OCI-M2 (cell line): ENCODE measurements around the gene FHIP2A.
"Not testable (repeated sequence)": the region's sequence is repeated elsewhere in the genome, so short reads cannot be mapped to it uniquely, and the experiment has no call there.

Experiments used
- DNase-seq: peaks from one replicate; lab custom pipeline; 2025; ENCODE audit not compliant: unreplicated experiment; lab: John Stamatoyannopoulos, UW

The FHIP2A gene, protein sequence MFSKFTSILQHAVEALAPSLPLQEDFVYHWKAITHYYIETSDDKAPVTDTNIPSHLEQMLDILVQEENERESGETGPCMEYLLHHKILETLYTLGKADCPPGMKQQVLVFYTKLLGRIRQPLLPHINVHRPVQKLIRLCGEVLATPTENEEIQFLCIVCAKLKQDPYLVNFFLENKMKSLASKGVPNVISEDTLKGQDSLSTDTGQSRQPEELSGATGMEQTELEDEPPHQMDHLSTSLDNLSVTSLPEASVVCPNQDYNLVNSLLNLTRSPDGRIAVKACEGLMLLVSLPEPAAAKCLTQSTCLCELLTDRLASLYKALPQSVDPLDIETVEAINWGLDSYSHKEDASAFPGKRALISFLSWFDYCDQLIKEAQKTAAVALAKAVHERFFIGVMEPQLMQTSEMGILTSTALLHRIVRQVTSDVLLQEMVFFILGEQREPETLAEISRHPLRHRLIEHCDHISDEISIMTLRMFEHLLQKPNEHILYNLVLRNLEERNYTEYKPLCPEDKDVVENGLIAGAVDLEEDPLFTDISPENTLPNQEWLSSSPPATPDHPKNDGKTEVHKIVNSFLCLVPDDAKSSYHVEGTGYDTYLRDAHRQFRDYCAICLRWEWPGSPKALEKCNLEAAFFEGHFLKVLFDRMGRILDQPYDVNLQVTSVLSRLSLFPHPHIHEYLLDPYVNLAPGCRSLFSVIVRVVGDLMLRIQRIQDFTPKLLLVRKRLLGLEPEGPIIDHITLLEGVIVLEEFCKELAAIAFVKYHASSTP

DNA sequence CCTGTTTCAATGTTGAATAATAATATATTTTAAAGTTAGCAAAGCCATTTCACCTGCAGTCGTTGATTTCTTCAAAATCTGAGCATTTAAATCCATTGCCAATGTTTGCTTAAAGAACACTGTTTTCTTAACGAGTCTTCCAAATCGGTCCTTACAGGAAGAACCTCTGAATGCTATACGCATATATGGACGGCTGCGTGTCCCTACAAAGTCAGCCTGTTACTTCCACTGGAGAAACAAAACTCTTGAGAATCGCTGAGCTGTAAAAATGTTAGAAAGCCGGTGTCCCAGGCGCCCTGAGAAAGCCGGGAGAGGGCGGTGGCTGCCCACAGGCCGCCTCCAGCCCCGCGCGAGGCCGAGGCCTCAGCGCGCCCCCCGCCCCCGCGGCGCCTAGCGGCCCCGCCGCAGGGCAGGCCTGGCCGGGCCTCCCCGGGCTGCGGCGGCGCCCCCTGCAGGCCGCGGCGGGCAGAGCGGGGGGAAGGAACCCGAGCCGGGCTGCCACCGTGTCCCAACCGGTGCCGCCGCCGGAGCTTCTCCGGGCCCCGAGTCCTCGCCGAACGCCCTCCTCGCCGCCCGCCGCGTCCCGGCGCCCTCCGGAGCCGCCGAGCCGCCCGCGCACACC lies at the start of gene FHIP2A:
Gene FHIP2A (plus strand): TSS at position 488 of the 622 bp plus-strand sequence. CDS start 299 bp downstream, outside the sequence.
- DNase-seq = no peak

DNA sequence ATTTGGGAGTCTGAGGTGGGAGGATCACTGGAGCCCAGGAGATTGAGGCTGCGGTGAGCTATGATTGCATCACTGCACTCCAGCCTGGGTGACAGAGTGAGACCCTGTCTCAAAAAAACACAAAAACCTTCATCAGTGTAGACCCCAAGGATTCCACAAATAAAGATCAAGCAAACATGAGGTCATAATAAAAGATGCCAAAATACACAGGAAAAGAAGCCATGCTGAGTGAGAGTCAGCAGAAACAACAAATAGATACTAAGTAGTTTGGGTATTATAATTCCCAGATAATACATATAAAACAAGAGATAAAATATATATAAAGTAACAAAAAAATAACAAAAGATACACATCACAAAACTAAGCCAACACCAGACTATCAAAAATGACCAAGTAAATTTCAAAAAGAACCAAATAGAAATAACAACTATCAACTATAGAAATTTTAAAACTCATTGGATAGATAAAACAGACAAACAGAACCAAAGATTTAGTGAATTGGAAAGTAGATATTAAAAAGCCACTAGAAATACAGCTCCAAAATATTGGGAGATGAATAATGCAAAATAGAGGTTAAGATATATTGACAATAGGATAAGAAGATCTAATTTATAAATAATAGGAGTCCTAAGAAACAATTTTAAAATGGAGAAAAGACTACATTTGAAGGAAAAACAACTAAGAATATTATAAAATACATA lies 48.9 kb upstream of the FHIP2A start:
- no peak for DNase-seq

DNA sequence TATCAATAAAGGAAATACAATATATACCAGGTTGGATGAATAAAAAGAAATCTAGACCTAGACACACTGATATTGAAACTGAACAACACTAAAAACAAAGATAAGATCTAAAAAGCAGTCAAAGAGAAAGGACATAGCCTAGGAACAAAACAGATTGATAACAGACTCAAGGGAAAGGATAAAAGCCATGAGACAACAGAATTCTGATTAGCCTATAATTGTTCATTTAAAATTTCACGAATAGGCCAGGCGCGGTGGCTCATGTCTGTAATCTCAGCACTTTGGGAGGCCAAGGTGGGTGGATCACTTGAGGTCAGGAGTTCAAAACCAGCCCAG lies 48.4 kb upstream of the FHIP2A start:
- DNase-seq = no peak

DNA sequence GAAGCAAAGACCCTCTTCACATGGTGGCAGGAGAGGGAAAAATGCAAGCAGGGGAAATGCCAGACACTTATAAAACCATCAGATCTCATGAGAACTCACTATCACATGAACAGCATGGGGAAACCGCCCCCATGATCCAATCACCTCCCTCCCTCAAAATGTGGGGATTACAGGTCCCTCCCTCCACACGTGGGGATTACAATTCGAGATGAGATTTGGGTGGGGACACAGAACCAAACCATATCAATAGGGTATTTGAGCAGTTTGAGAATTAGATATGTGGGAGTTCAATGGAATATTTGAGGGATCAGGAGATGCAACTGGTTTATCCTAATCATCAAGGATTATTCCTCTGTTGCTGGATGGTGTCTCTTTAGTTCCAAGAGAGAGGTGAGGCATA lies 46.5 kb upstream of the FHIP2A start:
- not testable (repeated sequence) for DNase-seq

DNA sequence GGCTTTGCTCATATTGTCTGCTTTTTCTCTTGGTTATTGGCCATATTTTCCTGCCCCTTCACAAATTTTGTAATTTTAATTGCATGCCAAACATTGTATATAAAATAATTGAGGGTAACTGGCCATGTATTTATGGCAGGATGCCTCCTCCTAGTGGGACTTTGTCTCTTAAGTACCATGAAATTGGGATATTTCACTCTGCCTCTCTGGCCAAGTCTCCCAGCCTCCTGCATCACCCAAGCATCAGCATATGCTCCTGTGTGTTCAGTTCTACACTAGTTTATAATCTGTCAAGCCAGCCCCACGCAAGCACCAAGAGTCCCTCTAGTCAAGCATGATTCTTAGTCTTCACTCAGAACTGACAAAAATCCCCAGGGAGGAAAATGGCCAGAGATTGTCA lies 44.2 kb upstream of the FHIP2A start:
- no peak for DNase-seq

DNA sequence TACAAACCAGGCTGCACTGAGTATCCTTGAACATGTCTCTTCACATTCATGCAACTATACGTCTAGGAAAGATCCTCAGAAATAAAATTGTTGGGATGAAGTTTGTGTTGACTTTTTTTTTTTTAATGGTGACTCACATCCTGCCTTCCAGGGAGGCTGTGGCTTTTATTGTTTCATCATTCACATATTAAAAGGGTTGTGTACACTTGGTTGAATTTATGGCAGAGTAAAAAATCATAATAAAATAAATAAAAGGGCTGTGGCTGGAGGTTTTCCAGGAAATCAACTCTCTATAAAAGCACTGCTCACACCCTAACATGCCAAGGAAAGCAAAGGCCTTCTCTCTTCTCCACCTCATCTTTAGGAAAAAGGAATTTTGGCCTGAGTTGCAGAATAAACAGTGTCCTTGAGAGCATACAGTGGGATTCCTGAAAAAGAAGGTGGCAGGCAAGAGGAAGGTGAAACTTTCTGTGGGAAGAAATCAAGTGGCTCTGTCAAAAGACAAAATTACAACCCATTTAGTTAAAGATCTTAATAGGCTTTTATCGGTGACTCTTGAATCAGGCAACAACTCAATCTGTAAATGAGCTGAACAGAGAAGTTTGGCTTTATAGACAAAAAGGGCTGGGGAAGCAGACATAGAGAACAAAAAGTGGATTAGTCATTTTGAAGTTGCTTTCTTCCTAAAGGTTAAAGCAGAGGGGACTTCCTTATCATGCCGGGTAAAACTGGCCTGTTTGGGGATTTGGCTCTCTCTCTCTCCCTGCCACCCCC lies 41.6 kb upstream of the FHIP2A start:
- no peak for DNase-seq

DNA sequence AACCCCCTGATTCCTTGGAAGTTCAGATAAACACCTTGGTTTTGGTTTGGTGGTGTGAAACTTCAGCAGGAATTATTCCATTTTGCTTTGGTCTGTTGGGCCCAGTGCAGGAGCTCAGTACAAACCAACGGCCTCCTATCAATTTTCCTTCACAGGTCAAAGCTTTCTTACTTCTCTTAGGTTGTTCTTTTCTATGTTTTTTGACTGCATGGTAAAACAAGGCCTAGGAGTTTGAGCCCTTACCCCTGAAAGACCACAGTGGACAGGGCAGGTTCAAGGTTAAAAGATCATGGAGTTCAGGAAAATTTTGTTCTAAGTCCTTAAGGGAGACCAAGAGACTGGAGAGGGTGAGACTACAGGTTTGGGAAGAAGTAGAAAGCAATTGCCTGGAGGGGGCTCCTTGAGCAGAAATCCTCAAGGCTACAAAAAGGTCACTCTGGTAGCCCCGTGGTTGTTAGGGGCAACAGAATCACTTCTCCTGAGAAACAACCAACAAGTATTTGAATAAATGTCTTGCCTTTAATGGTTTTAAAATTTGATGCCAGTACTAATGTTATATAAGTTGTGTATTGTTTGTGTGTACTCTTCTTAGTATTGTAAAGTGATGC lies 40.9 kb upstream of the FHIP2A start:
- no peak for DNase-seq

DNA sequence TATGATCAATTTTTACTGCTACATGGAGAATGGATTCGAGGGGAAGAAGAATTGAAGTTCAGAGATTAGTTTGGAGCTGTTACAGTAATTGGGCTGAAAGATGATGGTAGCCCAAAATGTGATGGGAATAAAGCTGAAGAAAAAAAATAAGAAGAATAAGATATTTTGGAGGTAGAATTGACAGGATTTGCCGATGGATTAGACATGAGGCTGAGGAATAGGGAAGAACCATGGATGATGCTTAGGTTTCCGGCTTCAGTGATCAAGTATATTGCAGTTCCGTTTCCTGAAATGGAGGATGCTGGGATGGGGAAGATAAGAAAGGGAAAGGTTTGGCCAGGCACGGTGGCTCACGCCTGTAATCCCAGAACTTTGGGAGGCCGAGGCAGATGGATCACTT lies 38.9 kb upstream of the FHIP2A start:
- no peak for DNase-seq

DNA sequence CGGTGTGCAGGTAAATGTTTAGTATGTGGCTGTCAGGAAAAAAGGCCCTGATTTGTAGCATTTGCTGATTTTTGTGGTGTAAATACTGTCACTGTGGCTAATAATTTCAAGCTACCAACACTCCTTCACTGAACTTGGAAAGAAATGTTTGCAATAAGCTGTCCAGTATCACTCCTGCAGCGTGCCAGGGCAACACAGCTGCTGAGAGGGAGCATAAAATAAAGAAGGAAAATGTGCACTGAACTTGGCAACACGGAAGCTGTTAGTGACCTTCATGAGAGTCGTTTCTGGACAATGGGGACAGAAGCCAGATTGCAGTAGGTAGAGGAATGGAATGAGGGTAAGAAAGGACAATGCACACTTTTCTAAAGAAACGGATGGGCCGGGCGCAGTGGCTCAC lies 37.9 kb upstream of the FHIP2A start:
- no peak for DNase-seq

DNA sequence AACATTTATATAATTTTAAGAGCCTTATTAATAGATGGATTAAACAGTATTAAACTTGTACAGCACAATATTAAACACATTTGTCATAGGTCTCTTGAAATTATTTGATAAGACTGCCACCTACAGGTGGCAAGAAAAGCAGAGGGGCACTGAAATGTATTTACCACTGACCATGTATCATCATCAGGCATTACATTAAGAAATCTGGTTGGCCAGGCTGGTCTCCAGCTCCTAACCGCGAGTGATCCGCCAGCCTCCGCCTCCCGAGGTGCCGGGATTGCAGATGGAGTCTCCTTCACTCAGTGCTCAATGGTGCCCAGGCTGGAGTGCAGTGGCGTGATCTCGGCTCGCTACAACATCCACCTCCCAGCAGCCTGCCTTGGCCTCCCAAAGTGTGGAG lies 35.1 kb upstream of the FHIP2A start:
- DNase-seq = not testable (repeated sequence)

DNA sequence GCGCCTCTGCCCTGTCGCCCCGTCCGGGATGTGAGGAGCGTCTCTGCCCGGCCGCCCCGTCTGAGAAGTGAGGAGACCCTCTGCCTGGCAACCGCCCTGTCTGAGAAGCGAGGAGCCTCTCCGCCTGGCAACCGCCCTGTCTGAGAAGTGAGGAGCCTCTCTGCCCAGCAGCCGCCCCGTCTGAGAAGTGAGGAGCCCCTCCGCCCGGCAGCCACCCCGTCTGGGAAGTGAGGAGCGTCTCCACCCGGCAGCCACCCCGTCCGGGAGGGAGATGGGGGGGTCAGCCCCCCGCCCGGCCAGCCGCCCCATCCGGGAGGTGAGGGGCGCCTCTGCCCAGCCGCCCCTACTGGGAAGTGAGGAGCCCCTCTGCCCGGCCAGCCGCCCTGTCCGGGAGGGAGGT lies 34.4 kb upstream of the FHIP2A start:
- DNase-seq = not testable (repeated sequence)

DNA sequence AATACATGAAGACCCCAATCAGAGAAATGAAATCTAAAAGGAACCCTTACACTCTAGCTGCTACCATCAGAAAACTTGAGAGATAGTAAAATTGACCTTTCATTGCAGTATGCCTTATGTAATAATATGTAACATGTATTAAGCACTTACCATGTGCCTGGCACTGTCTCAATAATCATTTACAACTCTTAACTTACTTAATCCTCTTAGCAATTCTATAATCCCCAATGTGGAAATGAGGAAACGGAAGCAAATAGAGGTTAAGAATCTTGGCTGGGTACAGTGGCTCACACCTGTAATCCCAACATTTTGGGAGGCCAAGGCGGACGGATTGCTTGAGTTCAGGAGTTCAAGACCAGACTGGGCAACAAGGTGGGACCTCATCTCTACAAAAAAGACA lies 29.8 kb upstream of the FHIP2A start:
- DNase-seq = no peak

DNA sequence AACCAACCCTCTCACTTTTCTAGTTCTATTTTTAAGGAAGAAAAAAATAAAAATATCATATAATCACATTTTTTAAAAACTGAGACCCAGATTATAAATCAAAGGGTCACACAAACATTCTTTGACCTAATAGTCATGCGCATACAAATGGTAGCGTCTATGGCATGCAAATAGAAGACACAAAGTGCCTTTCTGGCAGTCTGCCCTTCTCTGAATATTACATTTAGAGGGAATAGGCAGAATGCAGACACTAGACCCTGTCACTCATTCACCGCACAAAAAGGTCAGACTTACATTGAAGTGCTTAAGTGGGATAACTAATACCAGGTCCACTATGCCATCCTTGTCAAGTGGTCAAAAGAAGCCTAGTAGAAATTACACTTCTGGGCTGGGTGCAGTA lies 26.5 kb upstream of the FHIP2A start:
- no peak for DNase-seq

DNA sequence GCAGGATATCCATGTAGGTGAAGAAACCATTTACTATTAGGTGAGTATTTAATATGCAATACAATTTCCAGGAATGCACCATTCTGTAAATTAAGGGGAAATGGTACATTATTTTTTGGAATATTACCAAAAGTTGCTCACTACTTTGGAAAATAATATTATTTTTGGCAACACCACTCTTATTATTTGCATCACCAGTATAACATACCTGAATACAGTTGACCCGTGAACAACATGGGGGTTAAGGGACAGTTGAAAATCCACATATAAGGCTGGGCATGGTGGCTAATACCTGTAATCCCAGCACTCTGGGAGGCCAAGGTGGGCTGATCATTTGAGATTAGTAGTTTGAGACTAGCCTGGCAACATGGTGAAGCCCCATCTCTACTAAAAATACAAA lies 21.2 kb upstream of the FHIP2A start:
- no peak for DNase-seq

DNA sequence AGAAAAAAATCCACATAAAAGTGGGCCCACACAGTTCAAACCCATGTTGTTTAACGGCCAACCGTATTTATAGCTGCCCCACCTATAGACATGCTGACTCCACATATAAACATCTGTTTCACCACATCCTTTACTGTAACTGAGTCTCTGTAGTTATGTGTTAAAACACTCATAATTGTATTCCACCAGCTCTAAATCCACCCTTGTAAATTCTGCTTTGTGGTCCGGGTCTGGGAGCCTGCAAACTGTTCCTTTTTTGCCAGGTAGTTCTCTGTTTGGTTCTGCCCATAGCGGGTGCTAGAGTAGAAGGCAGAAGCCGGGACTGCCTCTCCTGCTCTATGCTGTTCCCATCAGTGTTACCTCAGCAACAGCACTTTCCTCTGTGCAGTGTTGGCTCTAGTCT lies 20.2 kb upstream of the FHIP2A start:
- DNase-seq = no peak

DNA sequence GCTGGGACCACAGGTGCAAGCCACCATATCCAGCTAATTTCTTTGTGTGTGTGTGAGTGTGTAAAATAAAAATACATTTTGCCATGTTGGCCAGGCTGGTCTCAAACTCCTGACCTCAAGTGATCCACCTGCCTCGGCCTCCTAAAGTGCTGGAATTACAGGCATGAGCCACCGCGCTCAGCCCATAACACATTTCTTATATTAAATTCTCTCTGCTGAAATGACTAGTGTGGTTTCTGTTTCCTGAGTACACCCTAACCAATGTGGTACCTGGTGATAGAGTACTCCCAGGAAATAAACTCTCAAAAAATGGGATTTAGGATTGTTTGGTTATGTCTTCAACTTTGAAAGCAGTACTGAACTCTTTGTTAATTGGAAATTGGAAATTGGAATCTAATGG lies 19.4 kb upstream of the FHIP2A start:
- no peak for DNase-seq

DNA sequence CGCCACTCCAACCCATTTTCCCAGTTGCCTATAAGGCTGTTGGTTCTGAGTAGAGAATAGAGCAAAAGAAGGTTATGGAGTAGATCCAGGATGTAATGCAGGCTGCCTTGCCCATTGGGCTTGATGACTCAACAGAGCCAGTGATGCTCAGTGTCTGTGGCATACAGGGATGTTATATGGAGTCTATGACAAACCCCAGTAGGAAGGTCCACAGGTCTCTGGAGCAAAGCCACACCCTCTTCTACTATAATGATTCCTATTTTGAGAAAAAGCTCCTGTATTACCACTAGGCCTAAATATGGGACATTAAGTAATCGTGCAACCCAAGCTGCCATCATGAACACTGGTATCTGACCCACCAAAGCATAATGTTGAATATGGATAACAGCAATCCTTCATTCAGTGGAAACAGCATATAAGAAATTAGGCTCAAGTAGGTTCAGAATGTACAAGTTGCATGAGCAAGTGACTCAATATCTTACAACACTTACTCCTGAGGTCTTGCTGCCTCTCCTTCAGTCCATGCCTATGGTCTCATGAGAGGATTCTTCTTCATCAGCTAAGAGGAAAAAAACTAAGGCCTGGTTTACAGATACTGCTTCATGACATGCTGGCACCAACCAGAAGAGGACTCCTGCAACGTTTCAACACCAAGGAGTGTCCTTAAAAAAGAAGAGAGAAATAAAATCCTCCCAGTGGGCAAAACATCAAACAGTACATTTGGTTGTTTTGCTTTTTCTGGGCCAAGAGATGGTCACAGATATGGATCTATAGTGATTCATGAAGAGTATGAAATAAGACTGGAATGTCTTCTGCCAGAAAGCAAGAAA lies 14.8 kb upstream of the FHIP2A start:
- no peak for DNase-seq

DNA sequence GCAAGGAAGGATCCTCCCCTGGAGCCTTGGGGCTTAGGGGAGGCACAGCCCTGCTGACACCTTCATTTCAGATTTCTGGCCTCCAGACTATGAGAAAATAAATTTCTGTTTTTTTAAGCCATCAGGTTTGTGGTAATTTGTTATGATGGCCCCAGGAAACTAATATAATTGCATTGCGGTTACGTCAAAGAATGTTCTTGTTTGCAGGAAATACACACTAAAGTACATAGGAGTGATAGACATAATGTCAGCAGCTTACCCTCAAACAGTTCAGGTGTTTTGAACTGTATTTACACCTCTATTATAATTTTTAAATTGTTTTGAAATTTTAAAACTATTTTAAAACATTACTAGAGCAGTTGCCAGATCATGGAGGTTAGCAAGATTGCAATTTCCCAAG lies 12.6 kb upstream of the FHIP2A start:
- no peak for DNase-seq

DNA sequence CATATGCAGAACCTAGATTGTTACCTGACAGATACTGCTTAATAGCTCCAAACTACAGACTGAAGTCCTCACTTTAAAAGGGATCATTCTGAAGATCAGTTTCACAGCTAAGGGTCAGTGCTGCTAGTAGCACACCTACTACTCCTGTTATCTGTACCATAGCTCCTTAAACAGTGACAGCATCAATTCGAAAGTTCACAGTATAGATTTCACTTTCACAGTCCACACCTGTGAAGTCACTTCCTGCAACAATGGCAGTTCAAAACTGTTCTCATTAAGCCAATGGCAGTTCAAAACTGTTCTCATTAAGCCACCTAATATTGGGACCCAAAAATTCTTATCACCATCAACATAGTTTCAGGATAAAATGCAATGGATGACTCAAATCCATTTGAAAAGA lies 10.7 kb upstream of the FHIP2A start:
- DNase-seq = no peak
